VCaP (cell line): ENCODE data around the gene TMEM273.

ENCODE experiments used
- H3K27ac ChIP-seq: fragments of 450-650 bp; 2 replicates; pipeline ENCODE4 v1.5.1; 2017
- TF ChIP-seq, protein P1 (sequence below): fragments of 450-650 bp; conservative IDR thresholded peaks from 2 replicates; pipeline ENCODE4 v1.5.1; 2017; ENCODE audit warnings: mild to moderate bottlenecking, moderate library complexity

TMEM273 gene

DNA sequence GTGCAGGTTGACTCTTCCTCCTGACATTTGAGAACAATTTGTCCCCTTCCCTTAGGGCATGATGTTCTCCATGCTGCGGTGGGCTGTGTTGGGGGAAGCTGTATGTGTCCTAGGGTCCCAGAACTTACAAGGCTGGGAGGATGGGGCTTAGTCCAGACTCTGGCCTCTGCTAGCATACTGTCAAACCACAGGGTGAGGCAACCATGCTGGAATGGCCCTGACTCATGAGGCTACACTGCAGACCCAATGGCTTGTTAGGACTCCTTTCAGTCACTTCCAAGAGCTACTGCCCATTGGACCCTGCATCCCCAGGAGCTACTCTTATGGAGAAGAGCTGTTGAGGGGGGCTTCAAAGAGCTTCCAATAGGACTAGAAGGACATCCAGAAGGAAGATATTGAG lies 34.2 kb downstream of the TMEM273 start:
- TF ChIP-seq, protein P1, sequence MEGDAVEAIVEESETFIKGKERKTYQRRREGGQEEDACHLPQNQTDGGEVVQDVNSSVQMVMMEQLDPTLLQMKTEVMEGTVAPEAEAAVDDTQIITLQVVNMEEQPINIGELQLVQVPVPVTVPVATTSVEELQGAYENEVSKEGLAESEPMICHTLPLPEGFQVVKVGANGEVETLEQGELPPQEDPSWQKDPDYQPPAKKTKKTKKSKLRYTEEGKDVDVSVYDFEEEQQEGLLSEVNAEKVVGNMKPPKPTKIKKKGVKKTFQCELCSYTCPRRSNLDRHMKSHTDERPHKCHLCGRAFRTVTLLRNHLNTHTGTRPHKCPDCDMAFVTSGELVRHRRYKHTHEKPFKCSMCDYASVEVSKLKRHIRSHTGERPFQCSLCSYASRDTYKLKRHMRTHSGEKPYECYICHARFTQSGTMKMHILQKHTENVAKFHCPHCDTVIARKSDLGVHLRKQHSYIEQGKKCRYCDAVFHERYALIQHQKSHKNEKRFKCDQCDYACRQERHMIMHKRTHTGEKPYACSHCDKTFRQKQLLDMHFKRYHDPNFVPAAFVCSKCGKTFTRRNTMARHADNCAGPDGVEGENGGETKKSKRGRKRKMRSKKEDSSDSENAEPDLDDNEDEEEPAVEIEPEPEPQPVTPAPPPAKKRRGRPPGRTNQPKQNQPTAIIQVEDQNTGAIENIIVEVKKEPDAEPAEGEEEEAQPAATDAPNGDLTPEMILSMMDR = no peak
- no peak overlapping the region for H3K27ac ChIP-seq

DNA sequence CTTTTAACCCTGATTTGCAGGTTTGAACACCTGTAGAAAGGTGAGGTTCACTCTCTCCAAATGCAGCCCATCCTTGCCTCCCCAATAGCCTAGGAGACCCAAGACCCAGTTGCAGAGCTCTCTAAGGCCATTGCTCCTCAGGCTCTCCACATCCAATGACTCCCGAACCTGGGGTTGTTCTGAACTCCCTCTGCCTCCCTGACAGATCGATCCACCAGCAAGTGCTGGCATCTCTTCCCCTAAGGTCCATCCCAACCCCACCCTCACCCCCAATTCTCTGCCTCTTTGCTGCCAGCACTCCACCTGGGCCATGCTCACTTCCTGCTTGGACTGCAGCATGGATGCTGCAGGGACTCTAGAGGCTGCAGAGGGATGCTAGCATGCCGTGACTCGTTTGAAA lies 35.1 kb downstream of the TMEM273 start:
- TF ChIP-seq, protein P1 = no peak
- no peak overlapping the region for H3K27ac ChIP-seq

DNA sequence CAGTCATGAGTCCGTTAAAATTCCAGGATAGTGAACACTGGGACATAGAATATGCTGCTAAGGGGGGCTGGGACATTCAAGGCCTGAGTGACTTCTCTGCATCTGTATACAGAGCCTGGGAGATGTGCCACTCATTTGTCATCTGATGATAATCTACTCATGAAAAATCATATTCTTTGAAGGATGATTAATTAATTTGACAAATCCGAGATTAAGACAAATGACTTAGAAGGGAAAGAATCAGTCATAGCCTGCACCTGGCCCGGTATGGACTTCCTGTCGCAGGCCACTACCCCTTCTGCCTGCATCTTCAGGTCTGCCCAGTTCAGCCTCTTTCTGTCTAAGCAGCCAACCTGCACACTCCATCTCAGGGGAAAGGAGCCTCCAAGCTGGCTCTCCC lies 35.5 kb downstream of the TMEM273 start:
- TF ChIP-seq, protein P1 = no peak
- H3K27ac ChIP-seq = no peak overlapping the region

DNA sequence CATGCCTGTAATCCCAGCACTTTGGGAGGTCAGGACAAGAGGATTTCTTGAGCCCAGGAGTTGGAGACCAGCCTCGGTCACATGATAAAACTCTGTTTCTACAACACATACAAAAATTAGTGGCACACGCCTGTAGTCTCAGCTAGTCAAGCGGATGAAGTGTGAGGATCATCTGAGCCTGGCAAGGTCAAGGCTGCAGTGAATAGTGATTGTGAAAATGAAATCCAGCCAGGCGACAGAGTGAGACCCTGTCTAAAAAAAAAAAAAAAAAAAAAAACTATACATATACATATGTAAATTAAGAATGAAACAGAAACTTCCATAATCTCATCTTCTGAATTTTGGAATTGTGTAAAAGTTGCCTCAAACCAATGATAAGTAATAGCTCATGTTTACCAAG lies 36.2 kb downstream of the TMEM273 start:
- TF ChIP-seq, protein P1 = no peak
- H3K27ac ChIP-seq = no peak overlapping the region

DNA sequence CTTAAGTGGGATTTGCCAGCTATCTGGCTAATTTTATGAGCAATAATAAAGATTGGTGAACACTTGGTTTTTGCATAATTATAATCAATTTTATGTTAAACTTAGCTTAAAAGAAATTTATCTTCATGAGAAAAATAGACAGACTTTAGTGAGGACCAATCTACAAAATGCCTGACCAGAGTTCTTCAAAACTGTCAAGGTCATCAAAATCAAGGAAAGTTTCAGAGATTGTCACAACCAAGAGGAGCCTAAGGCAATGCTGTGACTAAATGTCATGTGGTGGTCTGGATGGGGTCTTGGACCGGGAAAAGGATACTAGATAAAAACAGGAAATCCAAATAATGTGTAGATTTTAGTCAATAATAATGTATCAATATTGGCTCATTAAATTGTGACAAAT lies 36.7 kb downstream of the TMEM273 start:
- no peak overlapping the region for H3K27ac ChIP-seq
- TF ChIP-seq, protein P1 = no peak

DNA sequence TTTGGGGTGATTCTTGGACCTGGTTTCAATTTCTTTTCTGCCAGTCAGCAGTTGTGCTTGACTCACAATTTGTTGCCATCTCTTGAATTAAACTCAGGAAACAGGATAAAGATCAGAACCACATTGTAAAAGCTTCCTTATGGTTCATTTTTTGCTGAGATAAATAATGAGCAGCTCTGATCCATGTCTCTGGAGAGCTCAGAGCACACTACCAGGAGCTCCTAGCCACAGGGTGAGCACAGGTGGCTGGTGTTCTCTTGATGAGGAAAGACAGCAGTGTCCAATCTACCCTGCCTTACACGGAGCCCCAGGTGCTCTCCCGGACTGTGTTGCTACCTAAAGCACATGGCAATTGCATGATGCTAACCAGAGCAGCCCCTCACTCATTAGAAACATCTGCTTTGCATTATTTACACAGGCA lies 37.2 kb downstream of the TMEM273 start:
- H3K27ac ChIP-seq = no peak overlapping the region
- TF ChIP-seq, protein P1 = no peak

DNA sequence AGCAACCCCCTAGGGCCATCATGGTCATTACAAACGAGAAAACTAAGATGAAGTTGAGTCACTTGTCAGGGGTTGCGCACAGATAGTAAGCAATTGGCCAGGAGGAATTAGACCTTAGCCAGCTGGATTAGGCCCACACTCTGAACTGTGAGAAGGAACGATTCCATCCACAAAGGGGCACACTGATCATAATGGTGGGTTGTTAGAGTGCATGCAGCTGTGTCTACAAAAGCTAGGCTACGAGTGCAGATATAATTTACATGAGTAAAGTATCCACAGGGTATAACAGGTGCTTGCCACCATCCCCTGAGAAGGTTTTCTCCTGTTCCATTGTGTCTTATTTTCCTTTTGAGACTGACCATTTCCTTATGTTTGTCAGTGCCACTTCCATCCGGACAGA lies 37.8 kb downstream of the TMEM273 start:
- H3K27ac ChIP-seq = no peak overlapping the region
- TF ChIP-seq, protein P1 = no peak

DNA sequence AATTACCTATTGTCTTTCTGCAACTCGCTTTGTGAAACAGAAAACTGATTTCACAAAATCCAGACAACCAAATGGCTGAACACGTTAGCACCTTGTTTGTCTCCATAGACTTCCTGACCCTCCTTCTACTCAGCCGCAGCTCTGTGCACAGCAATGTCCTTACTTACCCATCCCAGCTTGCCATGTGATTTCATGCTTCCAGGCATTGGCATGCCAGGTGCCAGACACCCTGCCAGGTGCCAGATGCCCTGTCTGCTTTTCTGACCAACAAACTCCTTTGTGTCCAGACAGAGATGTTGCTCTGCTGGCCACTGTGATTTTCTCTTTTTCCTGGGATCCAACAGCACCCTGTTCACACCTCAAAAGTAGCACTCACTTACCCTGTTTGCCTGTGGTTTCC lies 38.3 kb downstream of the TMEM273 start:
- TF ChIP-seq, protein P1 = no peak
- H3K27ac ChIP-seq = no peak overlapping the region
